Kidney tubule cell (primary cell): ENCODE data around the gene LYST.

Source experiments
- DNase-seq: peaks from one replicate; pipeline ENCODE4 v3.0.0-alpha.2; 2018; ENCODE audit warnings: low spot score

Gene LYST

DNA sequence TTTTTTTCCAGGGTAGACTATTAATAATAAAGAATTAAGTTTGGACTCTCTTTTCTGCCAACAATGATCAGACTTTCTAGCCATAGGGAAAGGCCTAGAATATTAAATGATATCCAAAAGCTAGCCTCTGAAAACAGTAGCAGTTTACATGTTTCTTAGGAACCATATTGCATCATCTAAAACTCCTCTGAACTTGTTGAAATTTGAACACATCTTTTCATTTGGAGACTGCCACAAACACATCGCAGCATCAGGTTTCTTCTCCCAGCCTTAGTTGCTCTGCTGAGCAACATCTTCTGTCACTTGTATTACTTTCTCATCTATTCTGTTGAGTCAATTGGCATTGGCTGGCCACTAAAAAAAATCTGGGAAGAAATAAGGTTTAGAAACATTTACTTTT lies 153.9 kb downstream of the LYST start:
- no peak for DNase-seq

- no peak for DNase-seq
These were observed 156.0 kb downstream of the LYST start for GRCh38 chr1:235710687-235711086.

GRCh38 chr1:235709018-235709417 lies 157.7 kb downstream of the LYST start:
- DNase-seq, result peak; percentile 45

- DNase-seq, result peak; percentile 95
These were observed 158.2 kb downstream of the LYST start for GRCh38 chr1:235708390-235708962.

DNA sequence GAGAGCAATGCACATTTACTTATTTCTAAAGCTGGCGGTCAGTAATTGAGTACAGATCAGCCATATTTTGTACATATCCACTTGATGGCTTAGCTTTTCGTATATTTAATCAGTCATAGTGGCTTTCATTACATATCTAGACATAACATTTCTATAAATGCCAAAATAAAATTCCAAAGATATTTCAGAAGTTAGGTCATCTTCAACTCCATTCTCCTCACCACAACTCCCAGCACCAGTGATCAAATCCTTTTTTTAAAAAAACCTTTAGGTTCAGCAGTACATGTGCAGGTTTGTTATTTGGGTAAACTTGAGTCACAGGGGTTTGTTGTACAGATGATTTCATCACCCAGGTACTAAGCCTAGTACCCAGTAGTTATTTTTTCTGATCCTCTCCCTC lies 163.2 kb downstream of the LYST start:
- peak; percentile 64 for DNase-seq

DNA sequence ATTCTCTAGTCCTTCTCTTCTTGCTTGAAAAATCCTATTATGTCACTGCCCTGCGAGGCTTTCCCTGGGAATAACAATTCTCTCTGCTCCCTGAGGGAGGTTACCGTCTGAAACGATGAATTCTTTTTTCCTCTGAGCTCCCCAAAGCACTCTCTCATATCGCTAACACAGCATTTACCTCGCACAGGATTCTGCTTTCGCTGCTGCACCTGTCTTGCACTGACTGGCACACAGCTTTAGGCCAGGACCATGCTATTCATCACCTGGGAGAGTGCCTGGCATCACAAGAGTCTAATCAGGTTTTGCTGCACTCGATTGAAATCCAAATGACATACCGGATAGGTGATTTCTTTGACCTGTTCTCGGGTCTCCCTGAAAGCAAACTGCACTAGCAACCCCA lies 164.3 kb downstream of the LYST start:
- no peak for DNase-seq

DNA sequence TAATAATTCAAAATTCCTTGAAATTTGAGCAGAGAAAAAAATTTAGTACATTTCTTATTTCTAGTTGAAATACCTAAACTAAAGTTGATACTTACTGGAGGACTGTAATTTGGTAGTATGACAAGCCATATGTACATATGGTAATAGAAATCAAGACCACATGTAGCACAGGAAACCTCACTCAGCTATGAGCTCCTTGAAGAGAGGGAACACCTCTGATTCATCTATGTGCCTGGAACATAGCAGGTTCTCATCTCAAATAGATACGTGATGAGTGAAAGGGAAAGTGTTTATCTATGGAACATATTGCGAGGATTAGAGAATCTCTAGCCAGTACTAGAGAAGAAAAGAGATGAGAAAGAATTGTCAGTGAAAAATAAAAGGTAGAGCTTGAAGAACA lies 169.2 kb downstream of the LYST start:
- no peak for DNase-seq

DNA sequence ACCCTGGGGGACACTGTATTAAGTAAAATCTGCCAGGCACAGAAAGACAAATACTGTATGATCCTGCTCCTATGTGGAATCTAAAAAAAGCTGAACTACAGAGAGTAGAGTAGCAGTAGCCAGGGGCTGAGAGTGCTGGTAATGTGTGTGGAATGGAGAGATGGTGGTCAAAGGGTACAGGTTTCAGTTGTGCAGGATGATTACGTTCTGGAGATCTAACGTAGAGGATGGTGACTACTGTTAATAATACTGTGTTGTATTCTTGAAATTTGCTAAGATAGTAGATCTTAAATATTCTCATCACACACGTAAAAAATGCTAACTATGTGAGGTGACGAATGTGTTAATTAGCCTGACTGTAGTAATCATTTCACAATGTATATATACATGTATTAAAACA lies 177.3 kb downstream of the LYST start:
- no peak for DNase-seq

- DNase-seq, result no peak
These were observed 178.6 kb downstream of the LYST start for GRCh38 chr1:235688096-235688495.

GRCh38 chr1:235683653-235684052 lies 183.1 kb downstream of the LYST start:
- DNase-seq, result no peak

DNA sequence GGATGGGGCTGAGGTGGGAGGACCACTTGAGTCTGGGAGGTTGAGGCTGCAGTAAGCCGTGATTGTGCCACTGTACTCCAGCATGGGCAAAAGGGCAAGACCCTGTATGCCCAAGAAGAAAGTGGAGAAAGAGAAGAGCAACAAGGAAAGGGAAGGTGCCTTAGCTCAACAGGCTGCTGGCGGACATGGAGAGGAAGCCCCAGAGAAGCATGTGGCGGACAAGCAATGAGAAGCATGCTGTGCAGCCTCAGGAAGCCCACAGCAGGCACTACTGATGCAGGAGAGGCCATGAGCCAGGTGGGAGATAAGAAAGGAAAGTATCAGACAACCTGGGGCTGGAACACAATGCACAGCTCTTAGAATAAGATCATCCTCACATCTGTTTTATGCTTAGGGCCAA lies 184.5 kb downstream of the LYST start:
- no peak for DNase-seq

DNA sequence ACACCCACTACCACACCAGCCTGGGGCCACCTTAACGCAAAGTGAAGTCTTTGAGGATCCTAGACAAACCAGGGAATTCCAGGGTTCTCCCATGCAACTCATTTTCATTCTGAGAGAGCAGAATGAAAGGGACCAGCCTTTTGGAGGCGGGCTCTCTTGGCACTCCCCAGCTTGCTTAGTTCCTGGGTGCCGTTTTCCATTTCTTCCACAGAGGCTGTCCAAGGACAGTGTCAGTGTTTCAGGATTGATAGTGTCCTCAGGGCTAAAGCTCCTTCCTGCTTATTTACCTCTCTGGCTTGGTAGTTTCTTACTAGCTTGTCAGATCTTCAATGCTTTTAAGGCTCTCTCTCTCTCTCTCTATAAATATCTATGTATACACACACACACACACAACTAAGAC lies 187.1 kb downstream of the LYST start:
- no peak for DNase-seq

GRCh38 chr1:235679005-235679404 lies 187.7 kb downstream of the LYST start:
- DNase-seq, result no peak

GRCh38 chr1:235675152-235675890 lies 191.4 kb downstream of the LYST start:
- no peak for DNase-seq

- no peak for DNase-seq
These were observed 192.7 kb downstream of the LYST start for GRCh38 chr1:235673981-235674380.

- DNase-seq, result no peak
These were observed 194.7 kb downstream of the LYST start for GRCh38 chr1:235671992-235672391.

DNA sequence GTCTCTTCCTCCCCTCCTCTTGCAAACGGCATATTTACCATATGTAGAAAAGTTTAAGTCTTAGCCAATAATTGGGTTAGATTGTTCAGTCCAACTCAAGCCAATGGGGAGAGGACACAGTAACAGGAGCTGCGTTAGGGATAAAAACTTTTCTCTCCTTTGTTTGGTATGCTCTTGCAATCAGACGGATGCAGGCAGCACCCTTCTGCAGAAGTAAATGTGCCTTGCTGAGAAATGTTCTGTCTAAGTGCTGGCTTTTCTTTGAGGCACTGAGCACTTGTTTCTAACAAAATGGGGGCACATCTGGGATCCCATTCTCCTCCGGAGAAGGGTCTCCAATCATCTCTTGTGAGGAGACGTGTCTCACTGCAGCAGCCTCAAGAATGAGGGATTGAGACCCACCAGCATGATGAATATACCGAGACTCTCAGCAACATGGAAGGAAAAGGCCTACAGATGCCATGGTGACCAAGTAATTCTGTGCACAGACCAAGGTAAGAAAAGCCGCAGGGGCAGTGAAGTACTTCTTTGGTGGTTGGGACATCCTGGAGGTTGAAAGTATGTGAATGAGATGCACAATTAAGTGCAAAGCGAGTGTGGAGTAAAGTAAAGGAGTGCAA lies 196.4 kb downstream of the LYST start:
- DNase-seq, result no peak

DNA sequence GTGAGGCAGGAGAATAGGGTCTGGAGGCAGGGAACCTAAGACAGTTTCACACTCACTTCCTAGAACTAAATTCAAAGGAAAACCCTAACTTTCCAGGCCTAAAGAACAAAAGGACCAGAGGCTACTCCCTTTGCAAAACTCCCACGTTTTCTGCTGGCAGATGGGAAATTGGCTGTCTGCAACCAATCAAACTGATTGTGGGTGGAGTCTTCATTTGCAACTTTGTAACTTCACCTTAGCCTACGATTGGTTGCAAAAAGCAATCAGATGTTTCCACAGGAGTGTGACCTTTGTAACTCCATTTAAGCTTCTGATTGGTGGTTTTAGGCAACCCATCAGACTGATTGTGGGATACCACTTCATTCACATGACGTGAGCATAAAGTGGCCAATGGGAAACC lies 197.4 kb downstream of the LYST start:
- no peak for DNase-seq

- DNase-seq, result no peak
These were observed 203.1 kb downstream of the LYST start for GRCh38 chr1:235663628-235664027.

DNA sequence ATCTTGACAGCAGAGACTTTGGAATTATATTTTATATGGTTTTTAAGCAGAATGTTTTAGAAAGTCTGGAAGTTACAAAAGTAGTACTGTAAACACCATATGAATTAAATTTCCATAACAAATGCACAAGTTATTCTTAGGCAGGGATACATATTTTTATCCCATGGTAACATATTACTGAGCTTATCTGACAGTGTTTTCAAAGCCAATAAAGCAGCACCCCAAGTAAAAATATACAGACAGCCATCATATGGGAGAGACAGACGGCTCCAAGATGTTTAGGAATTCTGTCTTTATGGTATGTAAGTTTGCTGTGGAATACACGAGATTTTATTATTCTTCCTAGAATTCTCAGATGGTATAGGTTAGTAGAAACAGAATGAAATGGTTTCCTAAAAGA lies 205.1 kb downstream of the LYST start:
- DNase-seq, result no peak

- DNase-seq, result no peak
These were observed 207.4 kb downstream of the LYST start for GRCh38 chr1:235659186-235659771.

- no peak for DNase-seq
These were observed 208.8 kb downstream of the LYST start for GRCh38 chr1:235657747-235658526.
